GM12878 (cell line): ENCODE measurements around the gene TRAF3. TPM values are rescaled to one million over a fixed set of nuclear protein-coding genes. Genes with fewer than 3 reads are reported as not detected.

Experiments
- ATAC-seq: fragments of 200-7000 bp; cut with Tn5 transposase; 3 replicates; pipeline ENCODE4 v1.9.1; 2020; ENCODE audit warnings: mild to moderate bottlenecking, moderate library complexity
- BruUV-seq: library from RNA; stranded (reverse); fragments of 400-500 nt; replicated peaks from 2 replicates; lab custom pipeline; 2021; lab: Mats Ljungman, UMichigan
- CTCF ChIA-PET: fragments of 300-600 bp; sonication (Branson Sonifier 250); formaldehyde crosslinking; extraction: SDS; loops from one replicate; lab custom pipeline; 2021; ENCODE audit warnings: inconsistent platforms; lab: Yijun Ruan, JAX
- POLR2A ChIA-PET: fragments of 350-600 bp; formaldehyde crosslinking; extraction: SDS; loops from one replicate; lab custom pipeline; 2021; ENCODE audit warnings: inconsistent platforms; lab: Charles Lee
- RAD21 ChIA-PET: fragments of 300-600 bp; sonication (Branson Sonifier 250); formaldehyde crosslinking; loops from one replicate; lab custom pipeline; 2023; ENCODE audit warnings: antibody characterized with exemption; ENCODE audit not compliant: unreplicated experiment; lab: Charles Lee
- SMC1A ChIA-PET: fragments of 300-600 bp; sonication (Branson Sonifier 250); formaldehyde crosslinking; loops from one replicate; lab custom pipeline; 2023; ENCODE audit not compliant: unreplicated experiment, uncharacterized antibody; lab: Charles Lee
- DNase-seq: peaks from one replicate; pipeline ENCODE4 v3.0.0-alpha.2; 2011; ENCODE audit warnings: low read depth, low spot score
- FAIRE-seq: peaks from 3 replicates; lab custom pipeline; 2011; peaks lifted over from hg19 to GRCh38; lab: Jason Lieb, UNC
- H2AFZ ChIP-seq: 2 replicates; pipeline ENCODE4 v1.6.0; 2011; ENCODE audit warnings: low read depth, low read length, control low read depth; ENCODE audit not compliant: control insufficient read depth
- H3K27ac ChIP-seq: 2 replicates; pipeline ENCODE4 v1.5.1; 2011; ENCODE audit warnings: control low read depth; ENCODE audit not compliant: control insufficient read depth, insufficient read depth
- H3K27me3 ChIP-seq, 2 experiments: replicated peaks in 1 of 2; 2 replicates each; pipeline versions ENCODE4 v1.6.0 to v1.6.1; 2011; ENCODE audit warnings: low read length in 1 of 2; ENCODE audit not compliant: control insufficient read depth in 2 of 2, insufficient read depth in 2 of 2
- H3K36me3 ChIP-seq, 2 experiments: 2 replicates each; pipeline ENCODE4 v1.5.1; 2011; ENCODE audit warnings: low read length in 1 of 2; ENCODE audit not compliant: control insufficient read depth in 2 of 2, insufficient read depth in 2 of 2
- H3K4me1 ChIP-seq: 2 replicates; pipeline ENCODE4 v1.6.1; 2011; ENCODE audit warnings: mild to moderate bottlenecking, low read length, moderate library complexity, mixed read lengths; ENCODE audit not compliant: control insufficient read depth, insufficient read depth
- H3K4me2 ChIP-seq: 2 replicates; pipeline ENCODE4 v1.6.0; 2011; ENCODE audit warnings: control low read depth; ENCODE audit not compliant: control insufficient read depth, insufficient read depth
- H3K4me3 ChIP-seq: fragments of 200-600 bp; sonication (generic); 2 replicates; pipeline ENCODE4 v1.5.1; 2016
- H3K79me2 ChIP-seq: 2 replicates; pipeline ENCODE4 v1.6.0; 2011; ENCODE audit warnings: low read length; ENCODE audit not compliant: control insufficient read depth, insufficient read depth
- H3K9ac ChIP-seq: 2 replicates; pipeline ENCODE4 v1.8.0; 2011; ENCODE audit warnings: low read length, control low read depth, mixed read lengths; ENCODE audit not compliant: control insufficient read depth, insufficient read depth
- H3K9me3 ChIP-seq: replicated peaks from 3 replicates; pipeline ENCODE4 v1.5.1; 2011; ENCODE audit warnings: mild to moderate bottlenecking, low read length; ENCODE audit not compliant: control insufficient read depth, insufficient read depth
- H4K20me1 ChIP-seq: 2 replicates; pipeline ENCODE4 v1.6.0; 2011; ENCODE audit not compliant: control insufficient read depth, insufficient read depth
- BACH1 ChIP-seq: fragments of 450-650 bp; IDR thresholded peaks from 2 replicates; pipeline ENCODE4 v1.6.1; 2017; ENCODE audit warnings: mild to moderate bottlenecking, borderline replicate concordance
- BMI1 ChIP-seq: fragments of 450-650 bp; IDR thresholded peaks from 2 replicates; pipeline ENCODE4 v1.6.1; 2016; ENCODE audit warnings: mild to moderate bottlenecking, moderate library complexity, borderline replicate concordance
- CBX3 ChIP-seq: fragments of 200-600 bp; sonication (generic); IDR thresholded peaks from 2 replicates; pipeline ENCODE4 v1.6.1; 2016; ENCODE audit warnings: low read depth, borderline replicate concordance
- CREM ChIP-seq: IDR thresholded peaks from 2 replicates; pipeline ENCODE4 v1.6.1; 2014; ENCODE audit warnings: antibody characterized with exemption, low read depth
- EP300 ChIP-seq, 2 experiments: fragments of 150-350 bp in 1 of 2; IDR thresholded peaks; 2 replicates each; pipeline ENCODE4 v1.6.1; 2011 to 2012; ENCODE audit warnings: low read depth in 2 of 2, low read length in 2 of 2, borderline replicate concordance in 1 of 2, improper control_type of control experiment in 1 of 2, inconsistent platforms in 1 of 2; ENCODE audit not compliant: control insufficient read depth in 1 of 2
- GABPA ChIP-seq: IDR thresholded peaks from 2 replicates; pipeline ENCODE4 v1.6.1; 2014; ENCODE audit warnings: antibody characterized with exemption, low read depth, mild to moderate bottlenecking, inconsistent platforms
- MEF2A ChIP-seq: IDR thresholded peaks from 2 replicates; pipeline ENCODE4 v1.6.1; 2011; ENCODE audit warnings: low read depth, mild to moderate bottlenecking, low read length, moderate library complexity; ENCODE audit not compliant: insufficient read depth
- NBN ChIP-seq: fragments of 450-650 bp; IDR thresholded peaks from 2 replicates; pipeline ENCODE4 v1.6.1; 2016
- NFYB ChIP-seq: IDR thresholded peaks from 2 replicates; pipeline ENCODE4 v1.6.1; 2011; ENCODE audit warnings: low read depth, mild to moderate bottlenecking, low read length, improper control_type of control experiment, moderate library complexity; ENCODE audit not compliant: insufficient read depth
- NR2C1 ChIP-seq: fragments of 450-650 bp; IDR thresholded peaks from 2 replicates; pipeline ENCODE4 v1.6.1; 2017; ENCODE audit warnings: antibody characterized with exemption, mild to moderate bottlenecking, moderate library complexity
- NRF1 ChIP-seq: conservative IDR thresholded peaks from 2 replicates; pipeline ENCODE4 v1.6.1; 2011; ENCODE audit warnings: mild to moderate bottlenecking, low read depth, low read length, improper control_type of control experiment
- RAD51 ChIP-seq: fragments of 450-650 bp; IDR thresholded peaks from 2 replicates; pipeline ENCODE4 v1.6.1; 2016; ENCODE audit warnings: moderate library complexity, mild to moderate bottlenecking, inconsistent platforms
- RB1 ChIP-seq: fragments of 450-650 bp; formaldehyde crosslinking; IDR thresholded peaks from 2 replicates; pipeline ENCODE4 v1.6.1; 2017; ENCODE audit warnings: mild to moderate bottlenecking, borderline replicate concordance
- SPI1 ChIP-seq: IDR thresholded peaks from 2 replicates; pipeline ENCODE4 v1.6.1; 2011; ENCODE audit warnings: low read depth, mild to moderate bottlenecking, low read length, moderate library complexity, borderline replicate concordance; ENCODE audit not compliant: insufficient read depth
- STAT3 ChIP-seq: IDR thresholded peaks from 2 replicates; pipeline ENCODE4 v1.6.1; 2011; ENCODE audit warnings: low read depth, low read length, improper control_type of control experiment
- TARDBP ChIP-seq: IDR thresholded peaks from 2 replicates; pipeline ENCODE4 v1.6.1; 2016; ENCODE audit warnings: borderline replicate concordance
- ZSCAN29 ChIP-seq: fragments of 450-650 bp; IDR thresholded peaks from 2 replicates; pipeline ENCODE4 v1.6.1; 2017; ENCODE audit warnings: mild to moderate bottlenecking, moderate library complexity
- WGBS: methylation state at CpG from one replicate; pipeline ENCODE4 v1.1.6; 2016; ENCODE audit warnings: low lambda C conversion rate; ENCODE audit not compliant: insufficient replicate concordance, insufficient coverage; ENCODE audit errors: missing lambda C conversion rate; 5-methylcytosine and 5-hydroxymethylcytosine counted together
- in situ Hi-C: fragments of 300-500 bp; cut with MboI; formaldehyde crosslinking; loops from 9 replicates; pipeline ENCODE4 v1.14.3; 2018; ENCODE audit warnings: mixed read lengths
- intact Hi-C: fragments of 100-400 bp; cut with micrococcal nuclease; formaldehyde crosslinking; loops from one replicate; pipeline ENCODE4 v1.14.2; 2022; ENCODE audit not compliant: unreplicated experiment
- polyA plus RNA-seq, 11 experiments: library from polyadenylated mRNA; depleted of rRNA in 4 of 11; unstranded in 6 of 11; stranded (reverse) in 5 of 11; fragments of >200 nt; fragmentation: Nextera tagmentation in 4 of 11; fragmentation: Illumina TruSeq in 1 of 11; extraction: Ambion mirVana in 4 of 11; extraction: Trizol in 1 of 11; gene quantifications; 1 replicate in 1 of 11; 2 replicates in 10 of 11; pipeline versions ENCODE4 v1.2.1 to v1.2.3, GENCODE V29; 2011 to 2016; ENCODE audit warnings: inconsistent platforms in 2 of 11, missing spikeins in 2 of 11, low read depth in 1 of 11
- total RNA-seq, 4 experiments: library from RNA; depleted of rRNA in 3 of 4; stranded (reverse); fragments of >200 nt in 3 of 4; fragmentation: Illumina TruSeq in 1 of 4; extraction: Trizol in 1 of 4; gene quantifications; 2 replicates each; pipeline versions ENCODE4 v1.2.1 to v1.2.3, GENCODE V29; 2013 to 2021
- TF ChIP-seq, protein P1 (sequence below): IDR thresholded peaks from 2 replicates; pipeline ENCODE4 v1.6.1; 2012; ENCODE audit warnings: improper control_type of control experiment, low read depth, low read length; ENCODE audit not compliant: insufficient replicate concordance
- TF ChIP-seq, protein P2 (sequence below): IDR thresholded peaks from 2 replicates; pipeline ENCODE4 v1.6.1; 2012; ENCODE audit warnings: low read depth, low read length, improper control_type of control experiment

The TRAF3 gene
- total and polyA plus RNA-seq, 10 of the 15 experiments (the other 5 are each of a cell fraction or from before 2014, with no cell fraction given) = 3.0 to 70.1 (median 36.5) TPM

DNA sequence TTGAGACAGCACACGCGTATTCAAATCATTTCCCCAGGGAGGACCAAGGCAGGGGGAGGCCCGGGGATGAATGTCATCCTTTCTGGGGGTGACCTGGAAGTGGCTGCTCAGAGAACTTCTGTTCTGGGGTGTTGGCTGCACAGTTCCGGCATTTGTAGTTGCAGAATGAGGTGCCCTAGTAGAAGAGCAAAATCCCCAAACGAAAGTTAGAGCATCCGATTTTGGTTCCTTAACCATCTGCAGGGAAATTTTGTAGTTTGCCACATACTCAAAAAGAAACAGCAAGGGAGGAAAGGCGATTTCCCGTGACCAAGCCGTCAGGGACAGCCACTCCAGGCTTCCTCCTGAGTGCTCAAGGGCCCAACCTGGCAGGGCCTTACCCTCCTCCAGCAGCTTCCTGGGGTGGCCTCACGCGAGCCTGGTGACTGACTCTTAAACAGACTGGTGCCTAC, 13.0 kb upstream of the TRAF3 start:
- SMC1A ChIA-PET = interaction anchor here (0.8 to 1.6 kb wide), 5 partner anchors 10 to 69 kb away, joined by 3 to 10 read pairs (median 3); no protein-coding TSS in a partner anchor
- no peaks in the 10 kb centered on the region for H3K27me3 ChIP-seq
- peaks cover 51% of the 10 kb centered on the region for H3K4me1 ChIP-seq
- peak overlapping the region; percentile 61 for H3K4me2 ChIP-seq
- peak overlapping the region; percentile 61 for H3K9ac ChIP-seq
- DNase-seq (peak; percentile 97), FAIRE-seq (peak; percentile 83), ATAC-seq (peak; percentile 76)
- intact Hi-C loops (loop anchor here (1.0 to 5.0 kb wide), 3 partner anchors 10 to 157 kb away; no protein-coding TSS in a partner anchor), in situ Hi-C loops (no loop called here)
- H3K9me3 ChIP-seq = no peaks in the 10 kb centered on the region
- peak overlapping the region; percentile 92 for H3K27ac ChIP-seq
- WGBS = under 1% methylated on average over 10 of the region's 11 CpGs
- no peaks in the 10 kb centered on the region for H3K36me3 ChIP-seq
- no peak overlapping the region for H3K4me3 ChIP-seq
- H4K20me1 ChIP-seq = no peaks in the 10 kb centered on the region
- POLR2A ChIA-PET = interaction anchor here (1.2 to 1.8 kb wide), 3 partner anchors 9 to 19 kb away, joined by 4 to 12 read pairs (median 6); no protein-coding TSS in a partner anchor
- no peaks in the 10 kb centered on the region; the same call in 1 of the 2 replicates for H3K79me2 ChIP-seq
- CTCF ChIA-PET = interaction anchor here (1.5 to 2.0 kb wide), 3 partner anchors 9 to 70 kb away, joined by 3 to 13 read pairs (median 10); no protein-coding TSS in a partner anchor
- BruUV-seq = no TSS peak
- H2AFZ ChIP-seq = peak overlapping the region; percentile 31
- RAD21 ChIA-PET = interaction anchor here (0.8 to 2.9 kb wide), 7 partner anchors 9 to 70 kb away, joined by 4 to 24 read pairs (median 4); no protein-coding TSS in a partner anchor
- TF ChIP-seq BMI1 (no peak), RAD51 (no peak), RB1 (no peak), SPI1 (peak; percentile 74), ZSCAN29 (no peak), CREM (no peak; the same call in 1 of the 2 replicates), CBX3 (no peak), BACH1 (no peak; the same call in 1 of the 2 replicates), GABPA (peak; percentile 57; the same call in 1 of the 2 replicates), NR2C1 (peak; percentile 68; the same call in 1 of the 2 replicates), TARDBP (no peak), NRF1 (no peak), NFYB (no peak), MEF2A (peak; percentile 84), STAT3 (0 out of 2 replicates have a peak, but pooled peaks have one; percentile 21), EP300 (IDR thresholded peaks at IDR 0.05; ENCODE audit: borderline replicate concordance in 1 of 2, control insufficient read depth in 1 of 2, low read depth in 2 of 2, low read length in 2 of 2) (peak; percentile 51 to 73; a peak in 2 of 4 replicates), NBN (peak; percentile 81)
- TF ChIP-seq, protein P1, sequence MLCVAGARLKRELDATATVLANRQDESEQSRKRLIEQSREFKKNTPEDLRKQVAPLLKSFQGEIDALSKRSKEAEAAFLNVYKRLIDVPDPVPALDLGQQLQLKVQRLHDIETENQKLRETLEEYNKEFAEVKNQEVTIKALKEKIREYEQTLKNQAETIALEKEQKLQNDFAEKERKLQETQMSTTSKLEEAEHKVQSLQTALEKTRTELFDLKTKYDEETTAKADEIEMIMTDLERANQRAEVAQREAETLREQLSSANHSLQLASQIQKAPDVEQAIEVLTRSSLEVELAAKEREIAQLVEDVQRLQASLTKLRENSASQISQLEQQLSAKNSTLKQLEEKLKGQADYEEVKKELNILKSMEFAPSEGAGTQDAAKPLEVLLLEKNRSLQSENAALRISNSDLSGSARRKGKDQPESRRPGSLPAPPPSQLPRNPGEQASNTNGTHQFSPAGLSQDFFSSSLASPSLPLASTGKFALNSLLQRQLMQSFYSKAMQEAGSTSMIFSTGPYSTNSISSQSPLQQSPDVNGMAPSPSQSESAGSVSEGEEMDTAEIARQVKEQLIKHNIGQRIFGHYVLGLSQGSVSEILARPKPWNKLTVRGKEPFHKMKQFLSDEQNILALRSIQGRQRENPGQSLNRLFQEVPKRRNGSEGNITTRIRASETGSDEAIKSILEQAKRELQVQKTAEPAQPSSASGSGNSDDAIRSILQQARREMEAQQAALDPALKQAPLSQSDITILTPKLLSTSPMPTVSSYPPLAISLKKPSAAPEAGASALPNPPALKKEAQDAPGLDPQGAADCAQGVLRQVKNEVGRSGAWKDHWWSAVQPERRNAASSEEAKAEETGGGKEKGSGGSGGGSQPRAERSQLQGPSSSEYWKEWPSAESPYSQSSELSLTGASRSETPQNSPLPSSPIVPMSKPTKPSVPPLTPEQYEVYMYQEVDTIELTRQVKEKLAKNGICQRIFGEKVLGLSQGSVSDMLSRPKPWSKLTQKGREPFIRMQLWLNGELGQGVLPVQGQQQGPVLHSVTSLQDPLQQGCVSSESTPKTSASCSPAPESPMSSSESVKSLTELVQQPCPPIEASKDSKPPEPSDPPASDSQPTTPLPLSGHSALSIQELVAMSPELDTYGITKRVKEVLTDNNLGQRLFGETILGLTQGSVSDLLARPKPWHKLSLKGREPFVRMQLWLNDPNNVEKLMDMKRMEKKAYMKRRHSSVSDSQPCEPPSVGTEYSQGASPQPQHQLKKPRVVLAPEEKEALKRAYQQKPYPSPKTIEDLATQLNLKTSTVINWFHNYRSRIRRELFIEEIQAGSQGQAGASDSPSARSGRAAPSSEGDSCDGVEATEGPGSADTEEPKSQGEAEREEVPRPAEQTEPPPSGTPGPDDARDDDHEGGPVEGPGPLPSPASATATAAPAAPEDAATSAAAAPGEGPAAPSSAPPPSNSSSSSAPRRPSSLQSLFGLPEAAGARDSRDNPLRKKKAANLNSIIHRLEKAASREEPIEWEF = no peak
- TF ChIP-seq, protein P2, sequence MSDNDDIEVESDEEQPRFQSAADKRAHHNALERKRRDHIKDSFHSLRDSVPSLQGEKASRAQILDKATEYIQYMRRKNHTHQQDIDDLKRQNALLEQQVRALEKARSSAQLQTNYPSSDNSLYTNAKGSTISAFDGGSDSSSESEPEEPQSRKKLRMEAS = no peak
